AG10803 (cell line): ENCODE measurements around the gene PLPP3.

Source experiments
- DNase-seq: peaks from one replicate; pipeline ENCODE4 v3.0.0; 2010; ENCODE audit warnings: low read depth
- H3K4me3 ChIP-seq: 2 replicates; pipeline ENCODE4 v1.5.1; 2011; ENCODE audit warnings: mild to moderate bottlenecking, low read length, control low read depth
- TF ChIP-seq, protein P1 (sequence below): conservative IDR thresholded peaks from 2 replicates; pipeline ENCODE4 v1.5.1; 2011; ENCODE audit warnings: mild to moderate bottlenecking, low read length, control low read depth, inconsistent platforms

Gene PLPP3

DNA sequence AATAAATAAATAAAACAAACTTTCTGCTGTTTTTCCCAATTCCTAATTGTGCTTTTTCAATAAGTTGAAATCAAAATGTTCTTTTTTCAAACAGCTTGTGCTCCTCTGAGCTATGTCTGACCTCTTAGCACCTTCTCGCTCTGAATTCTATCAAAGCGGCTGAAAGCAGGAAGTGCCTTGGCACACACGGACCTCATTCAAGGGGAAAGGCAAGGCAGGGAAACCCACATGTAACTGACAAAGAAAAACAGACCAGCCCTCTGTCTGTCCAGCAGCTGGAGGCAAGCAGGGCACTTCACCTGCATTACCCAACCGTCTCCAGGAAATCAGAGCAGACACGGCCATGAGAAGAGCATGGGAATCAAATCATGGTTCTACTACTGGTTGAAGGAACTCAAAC is 56.7 kb downstream of the PLPP3 start:
- H3K4me3 ChIP-seq, result no peak overlapping the region
- TF ChIP-seq, protein P1, sequence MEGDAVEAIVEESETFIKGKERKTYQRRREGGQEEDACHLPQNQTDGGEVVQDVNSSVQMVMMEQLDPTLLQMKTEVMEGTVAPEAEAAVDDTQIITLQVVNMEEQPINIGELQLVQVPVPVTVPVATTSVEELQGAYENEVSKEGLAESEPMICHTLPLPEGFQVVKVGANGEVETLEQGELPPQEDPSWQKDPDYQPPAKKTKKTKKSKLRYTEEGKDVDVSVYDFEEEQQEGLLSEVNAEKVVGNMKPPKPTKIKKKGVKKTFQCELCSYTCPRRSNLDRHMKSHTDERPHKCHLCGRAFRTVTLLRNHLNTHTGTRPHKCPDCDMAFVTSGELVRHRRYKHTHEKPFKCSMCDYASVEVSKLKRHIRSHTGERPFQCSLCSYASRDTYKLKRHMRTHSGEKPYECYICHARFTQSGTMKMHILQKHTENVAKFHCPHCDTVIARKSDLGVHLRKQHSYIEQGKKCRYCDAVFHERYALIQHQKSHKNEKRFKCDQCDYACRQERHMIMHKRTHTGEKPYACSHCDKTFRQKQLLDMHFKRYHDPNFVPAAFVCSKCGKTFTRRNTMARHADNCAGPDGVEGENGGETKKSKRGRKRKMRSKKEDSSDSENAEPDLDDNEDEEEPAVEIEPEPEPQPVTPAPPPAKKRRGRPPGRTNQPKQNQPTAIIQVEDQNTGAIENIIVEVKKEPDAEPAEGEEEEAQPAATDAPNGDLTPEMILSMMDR, result no peak
- DNase-seq, result no peak

DNA sequence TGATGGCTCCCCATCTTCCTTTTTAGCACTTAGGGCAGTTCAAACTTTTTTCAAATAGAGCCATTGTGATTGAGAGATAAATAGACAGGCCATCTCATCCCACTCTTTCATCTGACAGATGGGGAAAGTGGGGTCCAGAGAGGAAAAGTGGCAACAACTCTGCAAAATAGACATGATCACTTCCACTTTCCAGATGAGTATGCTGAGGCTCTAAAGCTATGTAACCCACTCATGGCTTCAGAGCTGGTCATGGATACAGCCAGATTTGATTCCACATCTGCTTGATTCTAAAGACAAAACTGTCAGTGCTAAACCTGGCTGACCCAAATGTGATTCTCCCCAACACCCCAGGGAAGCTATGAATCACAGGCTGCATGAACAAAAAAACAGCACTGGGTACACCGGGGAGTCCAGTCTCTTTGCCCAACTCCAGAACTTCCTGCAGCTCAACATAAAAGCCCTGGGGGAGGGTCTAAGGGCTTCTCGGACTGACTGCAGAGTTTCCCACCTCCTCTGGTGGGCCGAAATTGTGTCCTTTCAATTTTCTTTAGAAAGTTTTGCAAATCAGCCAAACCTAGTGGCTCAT is 59.3 kb downstream of the PLPP3 start:
- TF ChIP-seq, protein P1, result no peak
- H3K4me3 ChIP-seq, result no peak overlapping the region
- DNase-seq, result no peak

DNA sequence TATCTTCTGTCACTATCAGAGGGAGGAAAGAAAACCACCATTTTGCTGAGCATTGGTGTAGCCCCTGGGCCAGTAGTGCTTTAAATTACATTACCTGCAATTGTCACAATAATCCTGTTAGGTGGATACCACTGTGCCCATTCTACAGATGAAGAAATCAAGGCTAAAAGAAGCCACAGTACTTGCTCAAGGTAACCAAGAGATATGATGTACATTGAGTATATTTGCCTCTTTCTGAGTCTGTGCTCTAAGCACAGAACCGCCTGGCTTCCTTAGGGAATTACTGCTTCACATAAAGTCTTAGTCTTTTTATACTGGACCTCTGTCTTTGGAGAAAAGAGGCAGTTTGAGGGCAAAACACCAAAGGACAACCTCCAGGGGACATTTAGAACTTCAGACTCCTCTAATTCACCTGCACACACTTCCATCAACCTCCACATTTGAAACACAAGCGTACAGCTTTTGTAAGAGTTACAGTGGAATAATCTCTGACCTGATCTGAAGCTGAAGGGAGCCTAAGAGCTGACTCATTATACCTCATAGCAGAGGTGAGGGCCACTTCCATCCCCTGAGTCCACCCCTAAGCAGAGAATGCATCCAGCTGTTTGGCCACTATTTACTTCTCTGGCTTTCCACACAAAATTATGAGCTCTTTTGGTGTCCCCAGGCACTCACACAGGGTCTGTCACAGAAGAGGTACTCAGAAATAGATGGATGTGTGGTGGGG is 61.8 kb downstream of the PLPP3 start:
- H3K4me3 ChIP-seq, result no peak overlapping the region
- TF ChIP-seq, protein P1, result no peak
- no peak for DNase-seq

DNA sequence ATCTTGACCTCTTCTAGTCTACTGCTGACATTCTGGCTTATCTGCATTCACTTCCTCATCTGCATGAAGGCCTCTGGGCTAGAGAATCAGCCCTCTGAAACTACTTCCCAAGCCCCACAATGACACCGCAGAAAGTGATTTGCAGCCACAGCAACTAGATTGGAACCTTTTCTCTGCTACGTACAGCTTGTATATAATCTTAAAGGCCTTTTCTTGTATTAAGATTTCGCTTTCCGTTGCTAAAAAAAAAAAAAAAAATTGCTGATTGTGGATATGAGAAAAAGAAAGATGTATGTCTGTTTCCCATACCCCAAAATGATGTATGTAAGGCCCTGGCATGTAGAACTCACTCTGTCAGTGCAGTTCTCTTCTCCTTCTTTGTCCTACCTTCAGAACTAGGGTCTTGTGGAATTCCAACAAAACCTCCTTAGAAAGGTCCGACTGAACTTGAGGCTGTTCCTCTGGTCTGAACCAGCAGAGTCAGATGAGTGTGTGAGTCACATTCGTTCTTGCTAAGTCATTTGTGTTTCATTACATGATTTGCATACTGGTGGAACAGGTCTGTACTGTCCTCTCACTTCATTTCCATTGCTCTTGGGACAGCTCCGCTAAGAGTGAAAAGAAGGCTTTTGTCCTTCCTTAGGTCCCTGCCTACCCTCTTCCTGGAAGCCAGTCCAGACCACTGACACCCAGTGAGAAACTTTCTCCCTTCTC is 62.7 kb downstream of the PLPP3 start:
- DNase-seq, result peak; percentile 51
- H3K4me3 ChIP-seq, result no peak overlapping the region
- TF ChIP-seq, protein P1, result no peak

DNA sequence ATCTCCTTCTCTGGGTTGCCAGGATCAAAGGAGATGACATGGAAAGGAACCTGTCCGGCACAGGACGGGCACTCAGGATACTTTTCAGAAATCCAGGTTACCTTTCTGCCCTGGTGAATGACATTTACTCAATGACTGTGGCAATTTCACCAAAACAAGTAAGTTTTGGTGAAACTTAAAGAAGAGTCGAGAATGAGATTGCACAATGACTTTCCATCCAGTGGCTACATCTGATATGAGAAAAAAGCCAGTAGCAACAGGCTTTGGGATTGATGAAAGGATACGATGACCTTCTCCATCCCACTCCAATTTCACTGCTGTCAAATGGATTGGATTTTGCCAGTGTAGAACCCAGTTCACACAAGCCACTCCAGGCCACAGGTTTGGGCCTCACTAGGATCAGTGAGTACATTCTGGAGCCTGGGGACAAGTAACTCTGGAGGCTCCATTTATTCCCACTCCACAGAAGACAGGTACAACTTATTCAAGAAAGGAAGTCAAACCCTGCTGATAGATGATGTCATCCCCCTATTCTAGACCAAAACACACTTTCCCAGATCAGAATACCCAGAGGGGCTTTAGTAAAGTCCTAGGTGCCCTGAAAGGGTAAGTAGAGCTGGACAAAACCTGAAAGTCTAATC is 63.3 kb downstream of the PLPP3 start:
- TF ChIP-seq, protein P1, result no peak
- DNase-seq, result no peak
- no peak overlapping the region for H3K4me3 ChIP-seq

DNA sequence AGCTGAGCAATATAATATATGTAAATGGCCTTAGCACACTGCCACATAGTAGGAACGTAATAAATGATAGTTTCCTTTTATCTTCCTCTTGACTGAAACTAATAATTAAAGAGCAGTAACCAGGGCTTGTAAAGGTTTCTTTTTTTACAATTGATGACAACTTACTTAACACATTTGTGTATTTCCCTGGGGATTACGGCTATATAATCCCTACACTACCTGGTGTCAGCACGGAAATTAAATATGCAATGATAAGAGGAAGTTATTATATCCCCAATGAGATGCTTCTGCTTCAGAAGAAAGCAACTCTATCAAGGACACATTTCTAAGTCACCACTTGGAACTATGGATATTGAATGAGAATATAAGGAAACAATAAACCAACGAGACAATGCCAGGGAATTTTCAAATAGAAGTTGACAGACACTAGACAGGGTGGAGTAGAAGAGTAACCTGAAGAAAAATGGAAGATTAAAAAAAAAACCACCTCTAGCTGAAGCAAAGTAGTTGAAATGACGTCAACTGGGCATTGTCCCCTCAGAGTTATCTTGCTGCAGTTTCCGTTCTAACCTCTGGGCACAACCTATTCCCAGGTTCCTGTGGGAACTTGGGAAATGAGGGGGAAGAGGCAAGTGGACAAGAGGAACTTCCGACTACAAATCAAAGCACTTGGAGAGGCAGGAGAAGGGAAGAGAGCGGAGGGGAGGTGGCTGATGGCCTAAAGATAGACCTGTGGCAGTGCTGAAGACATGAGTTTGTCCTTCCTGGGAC is 66.5 kb downstream of the PLPP3 start:
- DNase-seq, result no peak
- TF ChIP-seq, protein P1, result no peak
- H3K4me3 ChIP-seq, result no peak overlapping the region
